ENCODE data around the gene STK40.
A peak's percentile ranks its signal among the peaks of the same experiment; 100 is the strongest.

- TF ChIP-seq EZH2phosphoT487 (IDR thresholded peaks at IDR 0.05; ENCODE audit: borderline replicate concordance, low read length) (no peak), EZH2 (IDR thresholded peaks at IDR 0.05; ENCODE audit: low read length, unreplicated experiment) (no peak), CTCF (conservative IDR thresholded peaks at IDR 0.05; ENCODE audit: low read depth, low read length) (peak; percentile 93)
Measured at GRCh38 chr1:36342426-36343185, 43.1 kb downstream of the STK40 start.

All from PC-3 (cell line).